ENCODE measurements around the gene LRRC56. TPM values are rescaled to one million over a fixed set of nuclear protein-coding genes. Genes with fewer than 3 reads are reported as not detected.

Gene LRRC56
- total RNA-seq, 1 experiment from 2014 or later, result 3.4 TPM

- H3K4me3 Mint-ChIP-seq, result peak within 1 kb of the TSS; percentile 87
- H3K4me1 Mint-ChIP-seq, result peaks cover 21% of the 10 kb centered on the region
- no peaks in the 10 kb centered on the region for H3K9me3 Mint-ChIP-seq
- 0 out of 2 replicates have a peak, but pooled peaks cover 3% of the 10 kb centered on the region for H3K36me3 Mint-ChIP-seq
- ATAC-seq, result peak; percentile 84
- peak within 1 kb of the TSS; percentile 88 for H3K27ac Mint-ChIP-seq
- peaks cover 28% of the 10 kb centered on the region for H3K27me3 Mint-ChIP-seq (ENCODE audit: low read depth)
- ChIA-PET CTCF (interaction anchor here (1.2 to 1.9 kb wide), 7 partner anchors 8 to 168 kb away, joined by 3 to 6 read pairs (median 4); partner anchors contain the start of gene PHRF1), POLR2A (interaction anchor here (0.8 to 1.4 kb wide), 2 partner anchors 8 to 15 kb away, joined by 3 to 5 read pairs; no protein-coding TSS in a partner anchor)
- peak; percentile 96 for DNase-seq (ENCODE audit: low spot score)
- TF ChIP-seq RORB (CRISPR knock-in tag; IDR thresholded peaks at IDR 0.05) (no peak), ZNF671 (CRISPR knock-in tag; IDR thresholded peaks at IDR 0.05) (no peak), ZNF425 (CRISPR knock-in tag; conservative IDR thresholded peaks at IDR 0.05) (no peak), SMAD3 (CRISPR knock-in tag; IDR thresholded peaks at IDR 0.05; ENCODE audit: borderline replicate concordance) (no peak), ATF6 (CRISPR knock-in tag; IDR thresholded peaks at IDR 0.05) (no peak), SP1 (CRISPR knock-in tag; conservative IDR thresholded peaks at IDR 0.05) (peak; percentile 88; the same call in 1 of the 2 replicates), GABPB1 (CRISPR knock-in tag; IDR thresholded peaks at IDR 0.05) (peak; percentile 16; the same call in 1 of the 2 replicates), OVOL2 (CRISPR knock-in tag; IDR thresholded peaks at IDR 0.05; ENCODE audit: borderline replicate concordance) (no peak), NFYB (CRISPR knock-in tag; conservative IDR thresholded peaks at IDR 0.05; ENCODE audit: low read depth) (peak; percentile 97), ARID4B (CRISPR knock-in tag; IDR thresholded peaks at IDR 0.05; ENCODE audit: borderline replicate concordance) (peak; percentile 69; the same call in 1 of the 2 replicates)
- TF ChIP-seq, protein P1, sequence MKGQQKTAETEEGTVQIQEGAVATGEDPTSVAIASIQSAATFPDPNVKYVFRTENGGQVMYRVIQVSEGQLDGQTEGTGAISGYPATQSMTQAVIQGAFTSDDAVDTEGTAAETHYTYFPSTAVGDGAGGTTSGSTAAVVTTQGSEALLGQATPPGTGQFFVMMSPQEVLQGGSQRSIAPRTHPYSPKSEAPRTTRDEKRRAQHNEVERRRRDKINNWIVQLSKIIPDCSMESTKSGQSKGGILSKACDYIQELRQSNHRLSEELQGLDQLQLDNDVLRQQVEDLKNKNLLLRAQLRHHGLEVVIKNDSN (CRISPR knock-in tag; IDR thresholded peaks at IDR 0.05), result no peak
- TF ChIP-seq, protein P2, sequence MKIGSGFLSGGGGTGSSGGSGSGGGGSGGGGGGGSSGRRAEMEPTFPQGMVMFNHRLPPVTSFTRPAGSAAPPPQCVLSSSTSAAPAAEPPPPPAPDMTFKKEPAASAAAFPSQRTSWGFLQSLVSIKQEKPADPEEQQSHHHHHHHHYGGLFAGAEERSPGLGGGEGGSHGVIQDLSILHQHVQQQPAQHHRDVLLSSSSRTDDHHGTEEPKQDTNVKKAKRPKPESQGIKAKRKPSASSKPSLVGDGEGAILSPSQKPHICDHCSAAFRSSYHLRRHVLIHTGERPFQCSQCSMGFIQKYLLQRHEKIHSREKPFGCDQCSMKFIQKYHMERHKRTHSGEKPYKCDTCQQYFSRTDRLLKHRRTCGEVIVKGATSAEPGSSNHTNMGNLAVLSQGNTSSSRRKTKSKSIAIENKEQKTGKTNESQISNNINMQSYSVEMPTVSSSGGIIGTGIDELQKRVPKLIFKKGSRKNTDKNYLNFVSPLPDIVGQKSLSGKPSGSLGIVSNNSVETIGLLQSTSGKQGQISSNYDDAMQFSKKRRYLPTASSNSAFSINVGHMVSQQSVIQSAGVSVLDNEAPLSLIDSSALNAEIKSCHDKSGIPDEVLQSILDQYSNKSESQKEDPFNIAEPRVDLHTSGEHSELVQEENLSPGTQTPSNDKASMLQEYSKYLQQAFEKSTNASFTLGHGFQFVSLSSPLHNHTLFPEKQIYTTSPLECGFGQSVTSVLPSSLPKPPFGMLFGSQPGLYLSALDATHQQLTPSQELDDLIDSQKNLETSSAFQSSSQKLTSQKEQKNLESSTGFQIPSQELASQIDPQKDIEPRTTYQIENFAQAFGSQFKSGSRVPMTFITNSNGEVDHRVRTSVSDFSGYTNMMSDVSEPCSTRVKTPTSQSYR (CRISPR knock-in tag; IDR thresholded peaks at IDR 0.05), result 0 out of 2 replicates have a peak, but pooled peaks have one; percentile 44
- TF ChIP-seq, protein P3, sequence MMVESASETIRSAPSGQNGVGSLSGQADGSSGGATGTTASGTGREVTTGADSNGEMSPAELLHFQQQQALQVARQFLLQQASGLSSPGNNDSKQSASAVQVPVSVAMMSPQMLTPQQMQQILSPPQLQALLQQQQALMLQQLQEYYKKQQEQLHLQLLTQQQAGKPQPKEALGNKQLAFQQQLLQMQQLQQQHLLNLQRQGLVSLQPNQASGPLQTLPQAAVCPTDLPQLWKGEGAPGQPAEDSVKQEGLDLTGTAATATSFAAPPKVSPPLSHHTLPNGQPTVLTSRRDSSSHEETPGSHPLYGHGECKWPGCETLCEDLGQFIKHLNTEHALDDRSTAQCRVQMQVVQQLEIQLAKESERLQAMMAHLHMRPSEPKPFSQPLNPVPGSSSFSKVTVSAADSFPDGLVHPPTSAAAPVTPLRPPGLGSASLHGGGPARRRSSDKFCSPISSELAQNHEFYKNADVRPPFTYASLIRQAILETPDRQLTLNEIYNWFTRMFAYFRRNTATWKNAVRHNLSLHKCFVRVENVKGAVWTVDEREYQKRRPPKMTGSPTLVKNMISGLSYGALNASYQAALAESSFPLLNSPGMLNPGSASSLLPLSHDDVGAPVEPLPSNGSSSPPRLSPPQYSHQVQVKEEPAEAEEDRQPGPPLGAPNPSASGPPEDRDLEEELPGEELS (CRISPR knock-in tag; IDR thresholded peaks at IDR 0.05), result no peak; the same call in 1 of the 2 replicates
- TF ChIP-seq, protein P4, sequence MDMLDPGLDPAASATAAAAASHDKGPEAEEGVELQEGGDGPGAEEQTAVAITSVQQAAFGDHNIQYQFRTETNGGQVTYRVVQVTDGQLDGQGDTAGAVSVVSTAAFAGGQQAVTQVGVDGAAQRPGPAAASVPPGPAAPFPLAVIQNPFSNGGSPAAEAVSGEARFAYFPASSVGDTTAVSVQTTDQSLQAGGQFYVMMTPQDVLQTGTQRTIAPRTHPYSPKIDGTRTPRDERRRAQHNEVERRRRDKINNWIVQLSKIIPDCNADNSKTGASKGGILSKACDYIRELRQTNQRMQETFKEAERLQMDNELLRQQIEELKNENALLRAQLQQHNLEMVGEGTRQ (CRISPR knock-in tag; IDR thresholded peaks at IDR 0.05), result peak; percentile 54; the same call in 1 of the 2 replicates
- TF ChIP-seq, protein P5, sequence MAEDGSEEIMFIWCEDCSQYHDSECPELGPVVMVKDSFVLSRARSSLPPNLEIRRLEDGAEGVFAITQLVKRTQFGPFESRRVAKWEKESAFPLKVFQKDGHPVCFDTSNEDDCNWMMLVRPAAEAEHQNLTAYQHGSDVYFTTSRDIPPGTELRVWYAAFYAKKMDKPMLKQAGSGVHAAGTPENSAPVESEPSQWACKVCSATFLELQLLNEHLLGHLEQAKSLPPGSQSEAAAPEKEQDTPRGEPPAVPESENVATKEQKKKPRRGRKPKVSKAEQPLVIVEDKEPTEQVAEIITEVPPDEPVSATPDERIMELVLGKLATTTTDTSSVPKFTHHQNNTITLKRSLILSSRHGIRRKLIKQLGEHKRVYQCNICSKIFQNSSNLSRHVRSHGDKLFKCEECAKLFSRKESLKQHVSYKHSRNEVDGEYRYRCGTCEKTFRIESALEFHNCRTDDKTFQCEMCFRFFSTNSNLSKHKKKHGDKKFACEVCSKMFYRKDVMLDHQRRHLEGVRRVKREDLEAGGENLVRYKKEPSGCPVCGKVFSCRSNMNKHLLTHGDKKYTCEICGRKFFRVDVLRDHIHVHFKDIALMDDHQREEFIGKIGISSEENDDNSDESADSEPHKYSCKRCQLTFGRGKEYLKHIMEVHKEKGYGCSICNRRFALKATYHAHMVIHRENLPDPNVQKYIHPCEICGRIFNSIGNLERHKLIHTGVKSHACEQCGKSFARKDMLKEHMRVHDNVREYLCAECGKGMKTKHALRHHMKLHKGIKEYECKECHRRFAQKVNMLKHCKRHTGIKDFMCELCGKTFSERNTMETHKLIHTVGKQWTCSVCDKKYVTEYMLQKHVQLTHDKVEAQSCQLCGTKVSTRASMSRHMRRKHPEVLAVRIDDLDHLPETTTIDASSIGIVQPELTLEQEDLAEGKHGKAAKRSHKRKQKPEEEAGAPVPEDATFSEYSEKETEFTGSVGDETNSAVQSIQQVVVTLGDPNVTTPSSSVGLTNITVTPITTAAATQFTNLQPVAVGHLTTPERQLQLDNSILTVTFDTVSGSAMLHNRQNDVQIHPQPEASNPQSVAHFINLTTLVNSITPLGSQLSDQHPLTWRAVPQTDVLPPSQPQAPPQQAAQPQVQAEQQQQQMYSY (CRISPR knock-in tag; IDR thresholded peaks at IDR 0.05), result peak; percentile 79
These were observed 23.2 kb downstream of the LRRC56 start, which contains the start of the genes LMNTD2 and RASSF7 for GRCh38 chr11:560305-561147. LMNTD2 (minus strand) TSS chr11:560738; CDS start chr11:560716, 22 bp downstream. RASSF7 (plus strand) TSS chr11:560970; CDS start chr11:561769, 799 bp downstream.
